ENCODE measurements around the gene ZNF724. TPM values are rescaled to one million over a fixed set of nuclear protein-coding genes. Genes with fewer than 3 reads are reported as not detected.

ZNF724 gene
- total RNA-seq, 1 donor from 2014 or later = 75.1 TPM

DNA sequence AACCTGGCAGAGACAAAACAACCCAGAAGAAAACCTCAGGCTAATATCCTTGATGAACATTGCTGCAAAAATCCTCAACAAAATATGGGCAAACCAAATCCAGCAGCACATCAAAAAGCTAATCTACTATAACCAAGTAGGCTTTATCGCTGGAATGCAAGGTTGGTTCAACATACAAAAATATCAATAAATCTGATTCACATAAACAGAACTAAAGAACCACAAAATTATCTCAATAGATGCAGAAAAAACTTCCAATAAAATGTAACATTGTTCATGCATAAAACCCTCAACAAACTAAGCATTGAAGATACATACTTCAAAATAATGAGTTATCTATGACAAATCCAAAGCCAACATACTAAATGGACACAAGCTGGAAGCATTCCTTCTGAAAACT lies 8.8 kb downstream of the ZNF724 start:
- no peak for DNase-seq (ENCODE audit: low spot score)
- Histone ChIP-seq H3F3A (ENCODE audit: low read depth) (no peaks in the 10 kb centered on the region), H3K4me1 (no peaks in the 10 kb centered on the region), H3K4me3 (no peak overlapping the region), H3K27me3 (no peaks in the 10 kb centered on the region), H3K27ac (no peak overlapping the region), H4K20me1 (ENCODE audit: low read depth) (no peaks in the 10 kb centered on the region), H3K36me3 (peaks cover 75% of the 10 kb centered on the region), H3K9ac (no peak overlapping the region), H3K9me3 (ENCODE audit: low read depth) (peaks cover 40% of the 10 kb centered on the region), H3K79me2 (ENCODE audit: low read depth) (peaks cover 100% of the 10 kb centered on the region), H2AFZ (replicated peaks) (no peak overlapping the region), H3K4me2 (no peak overlapping the region)
- H3K4me1 Mint-ChIP-seq = no peaks in the 10 kb centered on the region
- TF ChIP-seq EZH2 (IDR thresholded peaks at IDR 0.05) = no peak
- TF ChIP-seq, protein P1, sequence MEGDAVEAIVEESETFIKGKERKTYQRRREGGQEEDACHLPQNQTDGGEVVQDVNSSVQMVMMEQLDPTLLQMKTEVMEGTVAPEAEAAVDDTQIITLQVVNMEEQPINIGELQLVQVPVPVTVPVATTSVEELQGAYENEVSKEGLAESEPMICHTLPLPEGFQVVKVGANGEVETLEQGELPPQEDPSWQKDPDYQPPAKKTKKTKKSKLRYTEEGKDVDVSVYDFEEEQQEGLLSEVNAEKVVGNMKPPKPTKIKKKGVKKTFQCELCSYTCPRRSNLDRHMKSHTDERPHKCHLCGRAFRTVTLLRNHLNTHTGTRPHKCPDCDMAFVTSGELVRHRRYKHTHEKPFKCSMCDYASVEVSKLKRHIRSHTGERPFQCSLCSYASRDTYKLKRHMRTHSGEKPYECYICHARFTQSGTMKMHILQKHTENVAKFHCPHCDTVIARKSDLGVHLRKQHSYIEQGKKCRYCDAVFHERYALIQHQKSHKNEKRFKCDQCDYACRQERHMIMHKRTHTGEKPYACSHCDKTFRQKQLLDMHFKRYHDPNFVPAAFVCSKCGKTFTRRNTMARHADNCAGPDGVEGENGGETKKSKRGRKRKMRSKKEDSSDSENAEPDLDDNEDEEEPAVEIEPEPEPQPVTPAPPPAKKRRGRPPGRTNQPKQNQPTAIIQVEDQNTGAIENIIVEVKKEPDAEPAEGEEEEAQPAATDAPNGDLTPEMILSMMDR (IDR thresholded peaks at IDR 0.05) = no peak
- TF ChIP-seq EZH2phosphoT487 (IDR thresholded peaks at IDR 0.05) = no peak
- H3K4me3 Mint-ChIP-seq = no peak overlapping the region
- H3K27ac Mint-ChIP-seq = no peak overlapping the region
- H3K36me3 Mint-ChIP-seq = peaks cover 78% of the 10 kb centered on the region
- peaks cover 81% of the 10 kb centered on the region for H3K9me3 Mint-ChIP-seq
- H3K27me3 Mint-ChIP-seq (ENCODE audit: insufficient read depth, low read depth) = peaks cover 2% of the 10 kb centered on the region

DNA sequence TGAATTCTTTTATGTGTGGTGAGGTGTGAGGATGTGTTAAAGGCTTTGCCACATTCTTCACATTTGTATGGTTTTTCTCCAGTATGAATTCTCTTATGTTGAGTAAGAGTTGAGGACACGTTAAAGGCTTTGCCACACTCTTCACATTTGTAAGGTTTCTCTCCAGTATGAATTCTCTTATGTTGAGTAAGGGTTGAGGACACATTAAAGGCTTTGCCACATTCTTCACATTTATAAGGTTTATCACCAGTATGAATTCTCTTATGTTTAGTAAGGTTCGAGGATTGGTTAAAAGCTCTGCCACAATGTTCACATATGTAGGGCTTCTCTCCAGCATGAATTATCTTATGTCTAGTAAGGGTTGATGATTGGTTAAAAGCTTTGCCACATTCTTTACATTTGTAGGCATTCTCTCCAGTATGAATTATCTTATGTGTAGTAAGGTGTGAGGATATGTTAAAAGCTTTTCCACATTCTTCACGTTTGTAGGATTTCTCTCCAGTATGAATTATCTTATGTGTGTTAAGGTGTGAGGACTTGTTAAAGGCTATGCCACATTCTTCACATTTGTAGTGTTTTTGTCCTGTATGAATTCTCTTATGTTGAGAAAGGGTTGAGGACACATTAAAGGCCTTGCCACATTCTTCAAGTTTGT lies 27.1 kb downstream of the ZNF724 start:
- Histone ChIP-seq H3K27ac (no peak overlapping the region), H3K9ac (no peak overlapping the region), H3K36me3 (peaks cover 80% of the 10 kb centered on the region), H4K20me1 (ENCODE audit: low read depth) (no peaks in the 10 kb centered on the region), H3K27me3 (no peaks in the 10 kb centered on the region), H3K4me1 (no peaks in the 10 kb centered on the region), H3K4me3 (peak overlapping the region; percentile 2), H3K4me2 (no peak overlapping the region), H3K9me3 (ENCODE audit: low read depth) (peaks cover 84% of the 10 kb centered on the region), H3K79me2 (ENCODE audit: low read depth) (peaks cover 30% of the 10 kb centered on the region), H2AFZ (replicated peaks) (no peak overlapping the region), H3F3A (ENCODE audit: low read depth) (peaks cover 2% of the 10 kb centered on the region)
- Mint-ChIP-seq H3K27me3 (ENCODE audit: insufficient read depth, low read depth) (peaks cover 5% of the 10 kb centered on the region), H3K36me3 (peaks cover 68% of the 10 kb centered on the region), H3K4me3 (no peak overlapping the region), H3K4me1 (no peaks in the 10 kb centered on the region), H3K27ac (no peak overlapping the region), H3K9me3 (peaks cover 83% of the 10 kb centered on the region)
- no peak for DNase-seq (ENCODE audit: low spot score)
- TF ChIP-seq EZH2 (IDR thresholded peaks at IDR 0.05) (no peak), EZH2phosphoT487 (IDR thresholded peaks at IDR 0.05) (no peak)
- TF ChIP-seq, protein P1 (IDR thresholded peaks at IDR 0.05) = no peak

DNA sequence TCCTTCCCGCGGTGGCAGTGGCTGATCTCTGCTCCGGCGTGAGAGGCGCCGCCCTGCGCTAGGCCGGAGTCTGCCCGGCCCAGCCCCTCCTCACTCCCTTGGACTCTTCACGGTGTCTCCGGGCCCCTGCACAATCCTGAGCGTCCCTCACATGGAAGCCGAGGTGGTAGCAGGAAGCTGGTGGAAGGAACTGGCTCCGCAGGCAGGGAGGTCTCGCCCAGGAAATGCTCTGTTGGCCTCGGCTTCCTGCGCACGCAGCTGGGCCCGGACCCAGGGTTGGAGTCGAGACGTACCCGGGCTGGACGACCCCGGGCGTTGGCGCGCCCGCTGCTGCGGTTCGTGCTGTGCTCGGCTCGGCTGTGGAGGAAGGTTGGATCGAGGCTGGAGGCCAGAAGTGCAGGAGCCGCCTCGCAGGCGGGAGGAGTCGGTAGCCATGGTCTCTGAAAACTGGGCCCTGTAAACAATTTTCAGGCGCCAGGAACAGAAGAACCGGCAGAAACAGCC lies 46.3 kb downstream of the ZNF724 start:
- Mint-ChIP-seq H3K27ac (no peak overlapping the region), H3K4me3 (no peak overlapping the region), H3K9me3 (peaks cover 40% of the 10 kb centered on the region), H3K27me3 (ENCODE audit: insufficient read depth, low read depth) (no peaks in the 10 kb centered on the region), H3K4me1 (no peaks in the 10 kb centered on the region), H3K36me3 (no peaks in the 10 kb centered on the region)
- Histone ChIP-seq H3K9me3 (ENCODE audit: low read depth) (peaks cover 3% of the 10 kb centered on the region), H3K27me3 (no peaks in the 10 kb centered on the region), H3K9ac (no peak overlapping the region), H4K20me1 (ENCODE audit: low read depth) (no peaks in the 10 kb centered on the region), H3K4me1 (no peaks in the 10 kb centered on the region), H3K27ac (no peak overlapping the region), H3K36me3 (no peaks in the 10 kb centered on the region), H3K79me2 (ENCODE audit: low read depth) (no peaks in the 10 kb centered on the region), H3F3A (ENCODE audit: low read depth) (no peaks in the 10 kb centered on the region), H3K4me3 (no peak overlapping the region), H2AFZ (replicated peaks) (no peak overlapping the region), H3K4me2 (no peak overlapping the region)
- DNase-seq (ENCODE audit: low spot score) = no peak
- TF ChIP-seq, protein P1 (IDR thresholded peaks at IDR 0.05) = no peak
- no peak for TF ChIP-seq EZH2 (IDR thresholded peaks at IDR 0.05)
- no peak for TF ChIP-seq EZH2phosphoT487 (IDR thresholded peaks at IDR 0.05)
